OCI-LY1 (cell line): Measurements from ENCODE around the gene BZW1.

Experiments
- CTCF ChIP-seq: fragments of 200-600 bp; sonication (generic), shearing (Covaris generic); IDR thresholded peaks from 2 replicates; pipeline ENCODE4 v1.5.1; 2017; ENCODE audit warnings: mild to moderate bottlenecking, antibody characterized with exemption, low read length, moderate library complexity, mixed read lengths
- EZH2 ChIP-seq: fragments of 200-600 bp; sonication (generic), shearing (Covaris generic); IDR thresholded peaks from 2 replicates; pipeline ENCODE4 v1.8.0; 2017; ENCODE audit warnings: borderline replicate concordance, mixed run types, mild to moderate bottlenecking, antibody characterized with exemption, low read length, moderate library complexity, mixed read lengths

- peak; percentile 70 for TF ChIP-seq CTCF
- TF ChIP-seq EZH2, result no peak
Measured at GRCh38 chr2:200812122-200813022, 662 bp downstream of the BZW1 start.
